ENCODE results near the gene KCNN3. TPM values are rescaled to one million over a fixed set of nuclear protein-coding genes. Genes with fewer than 3 reads are reported as not detected.

KCNN3 gene
- total RNA-seq, 4 donors from 2014 or later = 0.30 to 0.72 (median 0.37) TPM

GRCh38 chr1:154729577-154729976 is 140.5 kb downstream of the KCNN3 start:
- no peak for DNase-seq (ENCODE audit: low spot score in 2 of 2)
- H3K9me3 ChIP-seq = no peaks in the 10 kb centered on the region
- 80% methylated on average over 3 of the region's 3 CpGs for WGBS
- peaks cover 18% of the 10 kb centered on the region for H3K4me1 ChIP-seq
- H3K36me3 ChIP-seq = no peaks in the 10 kb centered on the region
- H3K4me3 ChIP-seq = no peak overlapping the region
- H3K27me3 ChIP-seq = peaks cover 12% of the 10 kb centered on the region
- no peak for TF ChIP-seq POLR2AphosphoS5 (IDR thresholded peaks at IDR 0.05)
- H3K27ac ChIP-seq = no peak overlapping the region

- Histone ChIP-seq H3K4me3 (no peak overlapping the region), H3K9me3 (no peaks in the 10 kb centered on the region), H3K36me3 (no peaks in the 10 kb centered on the region), H3K27ac (no peak overlapping the region), H3K27me3 (peaks cover 9% of the 10 kb centered on the region), H3K4me1 (peaks cover 18% of the 10 kb centered on the region)
- WGBS = 75% methylated on average over 6 of the region's 6 CpGs
- no peak for DNase-seq (ENCODE audit: low spot score in 2 of 2)
- TF ChIP-seq POLR2A (IDR thresholded peaks at IDR 0.05) = no peak
- no peak for TF ChIP-seq EP300 (IDR thresholded peaks at IDR 0.05)
- no peak for TF ChIP-seq POLR2AphosphoS5 (IDR thresholded peaks at IDR 0.05)
- TF ChIP-seq, protein P1, sequence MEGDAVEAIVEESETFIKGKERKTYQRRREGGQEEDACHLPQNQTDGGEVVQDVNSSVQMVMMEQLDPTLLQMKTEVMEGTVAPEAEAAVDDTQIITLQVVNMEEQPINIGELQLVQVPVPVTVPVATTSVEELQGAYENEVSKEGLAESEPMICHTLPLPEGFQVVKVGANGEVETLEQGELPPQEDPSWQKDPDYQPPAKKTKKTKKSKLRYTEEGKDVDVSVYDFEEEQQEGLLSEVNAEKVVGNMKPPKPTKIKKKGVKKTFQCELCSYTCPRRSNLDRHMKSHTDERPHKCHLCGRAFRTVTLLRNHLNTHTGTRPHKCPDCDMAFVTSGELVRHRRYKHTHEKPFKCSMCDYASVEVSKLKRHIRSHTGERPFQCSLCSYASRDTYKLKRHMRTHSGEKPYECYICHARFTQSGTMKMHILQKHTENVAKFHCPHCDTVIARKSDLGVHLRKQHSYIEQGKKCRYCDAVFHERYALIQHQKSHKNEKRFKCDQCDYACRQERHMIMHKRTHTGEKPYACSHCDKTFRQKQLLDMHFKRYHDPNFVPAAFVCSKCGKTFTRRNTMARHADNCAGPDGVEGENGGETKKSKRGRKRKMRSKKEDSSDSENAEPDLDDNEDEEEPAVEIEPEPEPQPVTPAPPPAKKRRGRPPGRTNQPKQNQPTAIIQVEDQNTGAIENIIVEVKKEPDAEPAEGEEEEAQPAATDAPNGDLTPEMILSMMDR (IDR thresholded peaks at IDR 0.05) = no peak
These were observed 141.0 kb downstream of the KCNN3 start for GRCh38 chr1:154729031-154729442.

DNA sequence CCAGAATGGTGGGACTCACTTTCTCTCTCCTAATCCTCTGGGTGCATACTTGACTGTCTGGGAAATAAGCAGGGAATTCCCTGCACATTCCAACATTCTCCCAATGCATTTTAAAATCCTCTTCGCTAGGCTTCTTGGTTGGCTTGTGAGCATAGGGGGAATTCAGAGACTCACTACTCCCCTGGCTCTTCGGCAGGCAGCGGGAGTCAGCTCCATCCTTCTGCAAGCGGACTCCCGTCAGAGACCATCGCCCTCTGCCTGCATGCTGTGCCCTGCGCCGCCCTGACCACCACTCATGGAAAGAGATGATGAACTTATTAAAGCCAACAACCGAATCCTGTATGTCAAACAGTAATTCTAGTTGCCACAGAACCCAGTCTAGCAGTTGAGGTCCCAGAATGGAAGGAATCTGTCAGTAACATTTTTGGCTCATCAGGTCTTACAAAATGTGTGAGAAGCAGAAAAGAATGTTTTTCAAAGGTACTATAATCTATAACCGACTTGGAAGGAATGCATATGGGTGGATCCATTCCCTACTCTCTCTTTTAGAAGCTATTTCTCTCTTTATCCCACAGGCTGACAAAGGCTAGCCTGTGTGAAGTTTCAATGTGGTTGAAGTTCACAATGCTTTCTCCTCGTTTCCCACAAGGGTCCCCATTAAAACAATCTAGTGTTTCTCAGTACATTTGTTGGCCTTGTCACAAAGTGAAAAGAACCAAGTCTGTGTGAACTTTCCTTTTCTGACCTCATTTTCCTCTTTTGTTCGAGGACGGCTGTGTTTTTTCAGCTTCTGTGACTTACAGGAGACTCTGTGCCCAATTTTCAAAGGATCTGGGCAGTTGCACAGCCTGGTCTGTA is 143.0 kb downstream of the KCNN3 start:
- WGBS = 77% methylated on average over 8 of the region's 13 CpGs
- TF ChIP-seq, protein P1 (IDR thresholded peaks at IDR 0.05) = no peak
- no peak for TF ChIP-seq EP300 (IDR thresholded peaks at IDR 0.05)
- TF ChIP-seq POLR2AphosphoS5 (IDR thresholded peaks at IDR 0.05) = no peak
- no peak for TF ChIP-seq POLR2A (IDR thresholded peaks at IDR 0.05)
- H3K27ac ChIP-seq = no peak overlapping the region
- H3K9me3 ChIP-seq = no peaks in the 10 kb centered on the region
- H3K27me3 ChIP-seq = peaks cover 4% of the 10 kb centered on the region
- H3K4me1 ChIP-seq = peaks cover 18% of the 10 kb centered on the region
- DNase-seq (ENCODE audit: low spot score in 2 of 2) = no peak
- no peaks in the 10 kb centered on the region for H3K36me3 ChIP-seq
- H3K4me3 ChIP-seq = no peak overlapping the region

DNA sequence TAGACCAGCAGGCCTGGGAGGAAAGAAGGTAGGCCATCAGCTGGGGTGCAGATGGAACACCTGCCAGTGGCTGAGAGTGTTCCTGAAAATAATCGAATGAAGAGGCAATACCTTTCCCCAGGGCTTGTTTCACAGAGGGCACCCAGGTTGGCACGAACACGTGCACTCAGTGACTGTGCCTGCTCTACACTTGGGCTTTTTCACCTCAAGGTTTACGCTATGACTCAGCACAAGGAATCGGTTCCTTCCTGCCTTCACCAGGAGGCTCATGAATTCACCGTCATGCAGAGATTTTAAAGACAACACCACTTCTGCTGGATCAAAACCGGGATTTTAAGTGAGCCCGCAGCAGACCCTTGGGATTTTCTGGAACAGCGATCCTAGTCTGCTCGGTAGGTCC is 143.6 kb downstream of the KCNN3 start:
- peaks cover 4% of the 10 kb centered on the region for H3K27me3 ChIP-seq
- WGBS = 20% methylated on average over 9 of the region's 10 CpGs
- DNase-seq (ENCODE audit: low spot score in 2 of 2) = no peak
- H3K9me3 ChIP-seq = no peaks in the 10 kb centered on the region
- no peaks in the 10 kb centered on the region for H3K36me3 ChIP-seq
- no peak overlapping the region for H3K4me3 ChIP-seq
- TF ChIP-seq POLR2A (IDR thresholded peaks at IDR 0.05) = no peak
- TF ChIP-seq EP300 (IDR thresholded peaks at IDR 0.05) = no peak
- TF ChIP-seq, protein P1 (IDR thresholded peaks at IDR 0.05) = no peak
- TF ChIP-seq POLR2AphosphoS5 (IDR thresholded peaks at IDR 0.05) = no peak
- H3K27ac ChIP-seq = no peak overlapping the region
- peaks cover 18% of the 10 kb centered on the region for H3K4me1 ChIP-seq

DNA sequence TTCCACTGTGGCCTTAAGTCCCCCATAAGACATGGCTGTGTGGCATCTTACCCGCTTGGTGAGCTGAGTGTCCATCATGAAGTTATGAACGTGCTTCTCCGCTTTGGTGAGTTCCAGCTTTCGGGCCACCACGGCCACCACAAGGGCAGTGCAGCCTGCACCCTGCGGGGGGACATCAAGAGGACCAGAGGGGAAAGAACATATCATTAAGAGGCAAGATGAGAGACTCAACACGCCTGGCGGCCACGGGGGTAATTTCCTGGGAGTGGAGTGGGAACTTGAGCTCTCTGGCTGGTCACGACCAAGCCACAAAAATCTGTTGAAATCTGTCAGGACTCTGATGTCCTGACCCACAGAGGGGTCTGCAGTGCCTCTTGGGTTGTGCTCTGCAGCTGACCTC is 144.2 kb downstream of the KCNN3 start:
- 95% methylated on average over 10 of the region's 10 CpGs for WGBS
- no peak overlapping the region for H3K4me3 ChIP-seq
- H3K36me3 ChIP-seq = no peaks in the 10 kb centered on the region
- no peak overlapping the region for H3K27ac ChIP-seq
- peaks cover 4% of the 10 kb centered on the region for H3K27me3 ChIP-seq
- DNase-seq (ENCODE audit: low spot score in 2 of 2) = no peak
- TF ChIP-seq POLR2AphosphoS5 (IDR thresholded peaks at IDR 0.05) (no peak), EP300 (IDR thresholded peaks at IDR 0.05) (no peak), POLR2A (IDR thresholded peaks at IDR 0.05) (no peak)
- TF ChIP-seq, protein P1 (IDR thresholded peaks at IDR 0.05) = no peak
- H3K9me3 ChIP-seq = no peaks in the 10 kb centered on the region
- peaks cover 13% of the 10 kb centered on the region for H3K4me1 ChIP-seq
